ENCODE measurements around the gene DIPK1B.
A peak's percentile ranks its signal among the peaks of the same experiment; 100 is the strongest.
"Not testable (repeated sequence)": the region's sequence is repeated elsewhere in the genome, so short reads cannot be mapped to it uniquely, and the experiment has no call there.

The DIPK1B gene

DNA sequence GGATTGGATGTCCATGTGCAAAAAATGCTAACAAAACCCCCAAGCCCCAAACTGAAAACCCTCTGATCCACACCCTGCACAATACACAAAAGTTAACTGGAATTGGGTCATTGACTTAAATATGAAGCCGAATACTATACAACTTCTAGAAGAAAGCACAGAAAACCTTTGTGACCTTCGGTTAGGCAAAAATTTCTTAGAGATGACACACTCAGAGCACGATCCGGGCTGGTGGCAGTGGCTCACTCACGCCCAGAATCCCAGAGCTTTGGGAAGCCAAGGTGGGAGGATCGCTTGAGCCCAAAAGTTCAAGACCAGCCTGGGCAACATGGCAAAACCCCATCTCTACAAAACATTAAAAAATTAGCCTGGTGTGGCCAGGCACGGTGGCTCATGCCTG is 1.8 kb upstream of the DIPK1B start:
- ChIA-PET CTCF (interaction anchor here (0.6 kb wide), 1 partner anchor 13 kb away, joined by 3 read pairs; no protein-coding TSS in a partner anchor), POLR2A (interaction anchor here (6.4 kb wide), 1 partner anchor 18 kb away, joined by 79 read pairs; no protein-coding TSS in a partner anchor)
- Histone ChIP-seq H3K27ac (ENCODE audit: extremely low read depth, low read depth, low read length) (no peak overlapping the region), H3K9me3 (ENCODE audit: control insufficient read depth, insufficient read depth, low read depth, low read length) (no peaks in the 10 kb centered on the region), H3K4me1 (ENCODE audit: control insufficient read depth, insufficient read depth, low read length) (no peaks in the 10 kb centered on the region), H3K36me3 (ENCODE audit: control insufficient read depth in 2 of 2, insufficient read depth in 1 of 2, low read length in 2 of 2) (peaks cover 0 to 14% of the 10 kb centered on the region in 2 experiments; a peak in 2 of 3 replicates), H3K4me3 (ENCODE audit: low read depth, low read length) (no peak overlapping the region)
- TF ChIP-seq, protein P1, sequence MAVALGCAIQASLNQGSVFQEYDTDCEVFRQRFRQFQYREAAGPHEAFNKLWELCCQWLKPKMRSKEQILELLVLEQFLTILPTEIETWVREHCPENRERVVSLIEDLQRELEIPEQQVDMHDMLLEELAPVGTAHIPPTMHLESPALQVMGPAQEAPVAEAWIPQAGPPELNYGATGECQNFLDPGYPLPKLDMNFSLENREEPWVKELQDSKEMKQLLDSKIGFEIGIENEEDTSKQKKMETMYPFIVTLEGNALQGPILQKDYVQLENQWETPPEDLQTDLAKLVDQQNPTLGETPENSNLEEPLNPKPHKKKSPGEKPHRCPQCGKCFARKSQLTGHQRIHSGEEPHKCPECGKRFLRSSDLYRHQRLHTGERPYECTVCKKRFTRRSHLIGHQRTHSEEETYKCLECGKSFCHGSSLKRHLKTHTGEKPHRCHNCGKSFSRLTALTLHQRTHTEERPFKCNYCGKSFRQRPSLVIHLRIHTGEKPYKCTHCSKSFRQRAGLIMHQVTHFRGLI (tag by site-specific recombination; IDR thresholded peaks at IDR 0.05): no peak
- TF ChIP-seq IKZF3 (tag by site-specific recombination; IDR thresholded peaks at IDR 0.05) (no peak), ZNF600 (tag by site-specific recombination; IDR thresholded peaks at IDR 0.05) (no peak), ZFP37 (tag by site-specific recombination; IDR thresholded peaks at IDR 0.05) (no peak), ZFHX2 (tag by site-specific recombination; conservative IDR thresholded peaks at IDR 0.05) (no peak), ZNF174 (tag by site-specific recombination; IDR thresholded peaks at IDR 0.05) (no peak)
- TF ChIP-seq, protein P2, sequence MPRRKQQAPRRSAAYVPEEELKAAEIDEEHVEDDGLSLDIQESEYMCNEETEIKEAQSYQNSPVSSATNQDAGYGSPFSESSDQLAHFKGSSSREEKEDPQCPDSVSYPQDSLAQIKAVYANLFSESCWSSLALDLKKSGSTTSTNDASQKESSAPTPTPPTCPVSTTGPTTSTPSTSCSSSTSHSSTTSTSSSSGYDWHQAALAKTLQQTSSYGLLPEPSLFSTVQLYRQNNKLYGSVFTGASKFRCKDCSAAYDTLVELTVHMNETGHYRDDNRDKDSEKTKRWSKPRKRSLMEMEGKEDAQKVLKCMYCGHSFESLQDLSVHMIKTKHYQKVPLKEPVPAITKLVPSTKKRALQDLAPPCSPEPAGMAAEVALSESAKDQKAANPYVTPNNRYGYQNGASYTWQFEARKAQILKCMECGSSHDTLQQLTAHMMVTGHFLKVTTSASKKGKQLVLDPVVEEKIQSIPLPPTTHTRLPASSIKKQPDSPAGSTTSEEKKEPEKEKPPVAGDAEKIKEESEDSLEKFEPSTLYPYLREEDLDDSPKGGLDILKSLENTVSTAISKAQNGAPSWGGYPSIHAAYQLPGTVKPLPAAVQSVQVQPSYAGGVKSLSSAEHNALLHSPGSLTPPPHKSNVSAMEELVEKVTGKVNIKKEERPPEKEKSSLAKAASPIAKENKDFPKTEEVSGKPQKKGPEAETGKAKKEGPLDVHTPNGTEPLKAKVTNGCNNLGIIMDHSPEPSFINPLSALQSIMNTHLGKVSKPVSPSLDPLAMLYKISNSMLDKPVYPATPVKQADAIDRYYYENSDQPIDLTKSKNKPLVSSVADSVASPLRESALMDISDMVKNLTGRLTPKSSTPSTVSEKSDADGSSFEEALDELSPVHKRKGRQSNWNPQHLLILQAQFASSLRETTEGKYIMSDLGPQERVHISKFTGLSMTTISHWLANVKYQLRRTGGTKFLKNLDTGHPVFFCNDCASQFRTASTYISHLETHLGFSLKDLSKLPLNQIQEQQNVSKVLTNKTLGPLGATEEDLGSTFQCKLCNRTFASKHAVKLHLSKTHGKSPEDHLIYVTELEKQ (tag by site-specific recombination; IDR thresholded peaks at IDR 0.05; ENCODE audit: borderline replicate concordance): no peak

DNA sequence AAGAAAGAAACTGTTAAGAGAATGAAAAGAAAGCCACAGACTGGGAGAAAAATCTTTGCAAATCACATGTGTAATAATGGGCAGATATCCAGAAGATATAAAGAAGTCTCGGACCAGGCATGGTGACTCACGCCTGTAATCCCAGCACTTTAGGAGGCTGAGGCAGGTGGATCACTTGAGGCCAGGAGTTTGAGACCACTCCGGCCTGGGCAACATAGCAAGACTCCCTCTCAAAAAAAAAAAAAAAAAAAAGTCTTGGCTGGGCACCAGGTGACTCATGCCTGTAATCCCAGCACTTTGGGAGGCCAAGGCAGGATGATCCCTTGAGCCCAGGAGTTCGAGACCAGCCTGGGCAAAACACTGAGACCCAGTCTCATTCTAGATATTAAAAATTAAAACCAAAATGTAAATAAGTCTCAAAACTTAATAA is 1.1 kb upstream of the DIPK1B start:
- not testable (repeated sequence) for H3K4me1 ChIP-seq (ENCODE audit: control insufficient read depth, insufficient read depth, low read length); H3K9me3 ChIP-seq (ENCODE audit: control insufficient read depth, insufficient read depth, low read depth, low read length); H3K27ac ChIP-seq (ENCODE audit: extremely low read depth, low read depth, low read length); H3K4me3 ChIP-seq (ENCODE audit: low read depth, low read length)
- CTCF ChIA-PET: interaction anchor here (0.6 kb wide), 1 partner anchor 14 kb away, joined by 3 read pairs; no protein-coding TSS in a partner anchor
- POLR2A ChIA-PET: interaction anchor here (6.4 kb wide), 1 partner anchor 17 kb away, joined by 79 read pairs; no protein-coding TSS in a partner anchor
- peaks cover 0 to 19% of the 10 kb centered on the region in 2 experiments; a peak in 2 of 3 replicates for H3K36me3 ChIP-seq (ENCODE audit: control insufficient read depth in 2 of 2, insufficient read depth in 1 of 2, low read length in 2 of 2)
- peak; percentile 80; the same call in 1 of the 2 replicates for TF ChIP-seq ZBTB48 (tag by site-specific recombination; IDR thresholded peaks at IDR 0.05)
- peak; percentile 78; the same call in 1 of the 2 replicates for TF ChIP-seq ZBTB7A (tag by site-specific recombination; IDR thresholded peaks at IDR 0.05; ENCODE audit: low read depth)
- TF ChIP-seq ZNF24 (tag by site-specific recombination; IDR thresholded peaks at IDR 0.05): 0 out of 2 replicates have a peak, but pooled peaks have one; percentile 39
- TF ChIP-seq ZNF623 (tag by site-specific recombination; IDR thresholded peaks at IDR 0.05): 0 out of 2 replicates have a peak, but pooled peaks have one; percentile 21
- TF ChIP-seq, protein P3, sequence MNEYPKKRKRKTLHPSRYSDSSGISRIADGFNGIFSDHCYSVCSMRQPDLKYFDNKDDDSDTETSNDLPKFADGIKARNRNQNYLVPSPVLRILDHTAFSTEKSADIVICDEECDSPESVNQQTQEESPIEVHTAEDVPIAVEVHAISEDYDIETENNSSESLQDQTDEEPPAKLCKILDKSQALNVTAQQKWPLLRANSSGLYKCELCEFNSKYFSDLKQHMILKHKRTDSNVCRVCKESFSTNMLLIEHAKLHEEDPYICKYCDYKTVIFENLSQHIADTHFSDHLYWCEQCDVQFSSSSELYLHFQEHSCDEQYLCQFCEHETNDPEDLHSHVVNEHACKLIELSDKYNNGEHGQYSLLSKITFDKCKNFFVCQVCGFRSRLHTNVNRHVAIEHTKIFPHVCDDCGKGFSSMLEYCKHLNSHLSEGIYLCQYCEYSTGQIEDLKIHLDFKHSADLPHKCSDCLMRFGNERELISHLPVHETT (tag by site-specific recombination; IDR thresholded peaks at IDR 0.05): peak; percentile 84; the same call in 1 of the 2 replicates
- TF ChIP-seq, protein P4, sequence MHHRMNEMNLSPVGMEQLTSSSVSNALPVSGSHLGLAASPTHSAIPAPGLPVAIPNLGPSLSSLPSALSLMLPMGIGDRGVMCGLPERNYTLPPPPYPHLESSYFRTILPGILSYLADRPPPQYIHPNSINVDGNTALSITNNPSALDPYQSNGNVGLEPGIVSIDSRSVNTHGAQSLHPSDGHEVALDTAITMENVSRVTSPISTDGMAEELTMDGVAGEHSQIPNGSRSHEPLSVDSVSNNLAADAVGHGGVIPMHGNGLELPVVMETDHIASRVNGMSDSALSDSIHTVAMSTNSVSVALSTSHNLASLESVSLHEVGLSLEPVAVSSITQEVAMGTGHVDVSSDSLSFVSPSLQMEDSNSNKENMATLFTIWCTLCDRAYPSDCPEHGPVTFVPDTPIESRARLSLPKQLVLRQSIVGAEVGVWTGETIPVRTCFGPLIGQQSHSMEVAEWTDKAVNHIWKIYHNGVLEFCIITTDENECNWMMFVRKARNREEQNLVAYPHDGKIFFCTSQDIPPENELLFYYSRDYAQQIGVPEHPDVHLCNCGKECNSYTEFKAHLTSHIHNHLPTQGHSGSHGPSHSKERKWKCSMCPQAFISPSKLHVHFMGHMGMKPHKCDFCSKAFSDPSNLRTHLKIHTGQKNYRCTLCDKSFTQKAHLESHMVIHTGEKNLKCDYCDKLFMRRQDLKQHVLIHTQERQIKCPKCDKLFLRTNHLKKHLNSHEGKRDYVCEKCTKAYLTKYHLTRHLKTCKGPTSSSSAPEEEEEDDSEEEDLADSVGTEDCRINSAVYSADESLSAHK (tag by site-specific recombination; IDR thresholded peaks at IDR 0.05): 0 out of 2 replicates have a peak, but pooled peaks have one; percentile 39
- TF ChIP-seq, protein P5, sequence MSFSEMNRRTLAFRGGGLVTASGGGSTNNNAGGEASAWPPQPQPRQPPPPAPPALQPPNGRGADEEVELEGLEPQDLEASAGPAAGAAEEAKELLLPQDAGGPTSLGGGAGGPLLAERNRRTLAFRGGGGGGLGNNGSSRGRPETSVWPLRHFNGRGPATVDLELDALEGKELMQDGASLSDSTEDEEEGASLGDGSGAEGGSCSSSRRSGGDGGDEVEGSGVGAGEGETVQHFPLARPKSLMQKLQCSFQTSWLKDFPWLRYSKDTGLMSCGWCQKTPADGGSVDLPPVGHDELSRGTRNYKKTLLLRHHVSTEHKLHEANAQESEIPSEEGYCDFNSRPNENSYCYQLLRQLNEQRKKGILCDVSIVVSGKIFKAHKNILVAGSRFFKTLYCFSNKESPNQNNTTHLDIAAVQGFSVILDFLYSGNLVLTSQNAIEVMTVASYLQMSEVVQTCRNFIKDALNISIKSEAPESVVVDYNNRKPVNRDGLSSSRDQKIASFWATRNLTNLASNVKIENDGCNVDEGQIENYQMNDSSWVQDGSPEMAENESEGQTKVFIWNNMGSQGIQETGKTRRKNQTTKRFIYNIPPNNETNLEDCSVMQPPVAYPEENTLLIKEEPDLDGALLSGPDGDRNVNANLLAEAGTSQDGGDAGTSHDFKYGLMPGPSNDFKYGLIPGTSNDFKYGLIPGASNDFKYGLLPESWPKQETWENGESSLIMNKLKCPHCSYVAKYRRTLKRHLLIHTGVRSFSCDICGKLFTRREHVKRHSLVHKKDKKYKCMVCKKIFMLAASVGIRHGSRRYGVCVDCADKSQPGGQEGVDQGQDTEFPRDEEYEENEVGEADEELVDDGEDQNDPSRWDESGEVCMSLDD (tag by site-specific recombination; IDR thresholded peaks at IDR 0.05): peak; percentile 47; the same call in 1 of the 2 replicates
- peak; percentile 85 for TF ChIP-seq KLF8 (tag by site-specific recombination; IDR thresholded peaks at IDR 0.05)
- peak; percentile 64 for TF ChIP-seq ZBTB17 (tag by site-specific recombination; IDR thresholded peaks at IDR 0.05)
- 0 out of 2 replicates have a peak, but pooled peaks have one; percentile 30 for TF ChIP-seq ZNF391 (tag by site-specific recombination; IDR thresholded peaks at IDR 0.05; ENCODE audit: borderline replicate concordance, low read depth)
- TF ChIP-seq WT1 (tag by site-specific recombination; IDR thresholded peaks at IDR 0.05): peak; percentile 38; the same call in 1 of the 2 replicates
- peak; percentile 45; the same call in 1 of the 2 replicates for TF ChIP-seq ZXDB (tag by site-specific recombination; IDR thresholded peaks at IDR 0.05)

Data from HEK293 (cell line).